Lower leg skin (tissue), 3 donors: ENCODE results near the gene SEMA7A.

ENCODE experiments used
- POLR2A ChIP-seq, 2 donors: fragments of 450-650 bp; IDR thresholded peaks; one replicate each; pipeline ENCODE4 v1.6.1; 2016 to 2017; ENCODE audit warnings: antibody characterized with exemption in 2 of 2, mild to moderate bottlenecking in 1 of 2, moderate library complexity in 1 of 2
- TF ChIP-seq, protein P1 (sequence below), 3 donors: fragments of 450-650 bp; IDR thresholded peaks; one replicate each; pipeline ENCODE4 v1.5.1; 2016; ENCODE audit warnings: antibody characterized with exemption in 3 of 3, mild to moderate bottlenecking in 3 of 3, moderate library complexity in 2 of 3

DNA sequence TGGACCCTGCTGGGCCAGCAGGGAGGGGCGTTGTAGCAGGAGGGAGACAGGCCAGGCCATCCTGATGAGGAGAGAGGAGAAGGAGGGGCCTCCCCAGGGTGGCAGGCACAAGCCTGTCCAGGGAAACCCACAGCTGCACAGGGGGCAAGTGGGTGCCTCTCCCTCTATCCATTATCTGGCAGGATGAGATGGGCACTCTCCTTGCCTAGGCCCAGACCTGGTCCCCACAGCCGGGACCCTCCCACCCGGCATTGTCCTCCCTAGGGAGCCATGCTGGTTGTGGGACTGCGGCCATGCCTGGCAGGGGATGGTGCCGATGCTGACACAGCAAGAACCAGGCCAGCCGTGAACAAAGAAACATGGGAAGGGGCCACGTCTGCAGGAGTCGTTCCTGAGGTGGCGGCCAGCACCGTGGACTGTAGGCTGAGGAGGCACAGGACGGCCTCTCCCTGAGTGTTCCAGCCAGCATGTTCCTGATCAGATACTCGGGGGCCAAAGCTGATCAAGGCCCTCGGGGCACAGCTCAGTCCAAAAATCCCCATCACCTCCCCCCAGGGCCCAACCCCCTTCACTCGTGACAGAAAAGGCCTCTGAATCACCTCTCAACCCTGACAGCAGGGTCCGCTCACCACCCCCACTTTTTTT lies 47.1 kb downstream of the SEMA7A start:
- no peak for TF ChIP-seq POLR2A (IDR thresholded peaks at IDR 0.05)
- TF ChIP-seq, protein P1, sequence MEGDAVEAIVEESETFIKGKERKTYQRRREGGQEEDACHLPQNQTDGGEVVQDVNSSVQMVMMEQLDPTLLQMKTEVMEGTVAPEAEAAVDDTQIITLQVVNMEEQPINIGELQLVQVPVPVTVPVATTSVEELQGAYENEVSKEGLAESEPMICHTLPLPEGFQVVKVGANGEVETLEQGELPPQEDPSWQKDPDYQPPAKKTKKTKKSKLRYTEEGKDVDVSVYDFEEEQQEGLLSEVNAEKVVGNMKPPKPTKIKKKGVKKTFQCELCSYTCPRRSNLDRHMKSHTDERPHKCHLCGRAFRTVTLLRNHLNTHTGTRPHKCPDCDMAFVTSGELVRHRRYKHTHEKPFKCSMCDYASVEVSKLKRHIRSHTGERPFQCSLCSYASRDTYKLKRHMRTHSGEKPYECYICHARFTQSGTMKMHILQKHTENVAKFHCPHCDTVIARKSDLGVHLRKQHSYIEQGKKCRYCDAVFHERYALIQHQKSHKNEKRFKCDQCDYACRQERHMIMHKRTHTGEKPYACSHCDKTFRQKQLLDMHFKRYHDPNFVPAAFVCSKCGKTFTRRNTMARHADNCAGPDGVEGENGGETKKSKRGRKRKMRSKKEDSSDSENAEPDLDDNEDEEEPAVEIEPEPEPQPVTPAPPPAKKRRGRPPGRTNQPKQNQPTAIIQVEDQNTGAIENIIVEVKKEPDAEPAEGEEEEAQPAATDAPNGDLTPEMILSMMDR (IDR thresholded peaks at IDR 0.05): no peak
